Spleen (tissue), 11 donors: ENCODE measurements around the gene UBASH3B. TPM values are rescaled to one million over a fixed set of nuclear protein-coding genes. Genes with fewer than 3 reads are reported as not detected.

ENCODE experiments used
- DNase-seq: peaks from one replicate; pipeline ENCODE4 v3.0.0-alpha.2; 2020
- H3K27ac ChIP-seq, 8 donors: fragments of 200-600 bp; sonication (generic) in 7 of 8; 1 replicate in 4 of 8; 2 replicates in 4 of 8; pipeline versions ENCODE4 v1.5.0 to v1.8.0; 2016 to 2021; ENCODE audit warnings: inconsistent platforms in 4 of 8, mild to moderate bottlenecking in 4 of 8, moderate library complexity in 1 of 8
- H3K27me3 ChIP-seq, 7 donors: fragments of 200-600 bp; sonication (generic) in 6 of 7; replicated peaks in 1 of 7; 1 replicate in 4 of 7; 2 replicates in 3 of 7; pipeline versions ENCODE4 v1.5.0 to v1.8.0; 2016 to 2021; ENCODE audit warnings: inconsistent platforms in 3 of 7, mild to moderate bottlenecking in 1 of 7
- H3K36me3 ChIP-seq, 6 donors: fragments of 200-600 bp; sonication (generic) in 5 of 6; 1 replicate in 4 of 6; 2 replicates in 2 of 6; pipeline versions ENCODE4 v1.5.0 to v1.8.0; 2016 to 2021; ENCODE audit warnings: inconsistent platforms in 2 of 6
- H3K4me1 ChIP-seq, 6 donors: fragments of 200-600 bp; sonication (generic) in 5 of 6; 1 replicate in 3 of 6; 2 replicates in 3 of 6; pipeline versions ENCODE4 v1.5.0 to v1.8.0; 2016 to 2021; ENCODE audit warnings: inconsistent platforms in 3 of 6
- H3K4me3 ChIP-seq, 8 donors: fragments of 200-600 bp; sonication (generic) in 7 of 8; 1 replicate in 4 of 8; 2 replicates in 4 of 8; pipeline versions ENCODE4 v1.5.0 to v1.8.0; 2016 to 2021; ENCODE audit warnings: inconsistent platforms in 4 of 8, mild to moderate bottlenecking in 4 of 8, moderate library complexity in 2 of 8
- H3K9me3 ChIP-seq, 8 donors: fragments of 200-600 bp; sonication (generic) in 7 of 8; 1 replicate in 4 of 8; 2 replicates in 4 of 8; pipeline versions ENCODE4 v1.5.0 to v1.8.0; 2016 to 2021; ENCODE audit warnings: inconsistent platforms in 4 of 8
- CTCF ChIP-seq, 11 experiments: fragments of 200-600 bp in 7 of 11; fragments of 450-650 bp in 4 of 11; sonication (generic) in 4 of 11; IDR thresholded peaks in 8 of 11; conservative IDR thresholded peaks in 3 of 11; 1 replicate in 7 of 11; 2 replicates in 4 of 11; pipeline versions ENCODE4 v1.4.0 to v1.8.0; 2016 to 2021; ENCODE audit warnings: antibody characterized with exemption in 11 of 11, inconsistent platforms in 4 of 11, mild to moderate bottlenecking in 1 of 11
- POLR2A ChIP-seq, 3 donors: fragments of 450-650 bp; IDR thresholded peaks; one replicate each; pipeline ENCODE4 v1.5.1; 2017; ENCODE audit warnings: antibody characterized with exemption in 3 of 3, mild to moderate bottlenecking in 1 of 3
- POLR2AphosphoS5 ChIP-seq, 3 donors: sonication (generic); formaldehyde crosslinking; IDR thresholded peaks; one replicate each; pipeline ENCODE4 v1.5.1; 2017; ENCODE audit warnings: antibody characterized with exemption in 3 of 3
- WGBS, 5 donors: extraction: QIAGEN DNeasy Blood & Tissue Kit in 3 of 5; methylation state at CpG; one replicate each; pipeline versions ENCODE4 v1.1.5 to v1.1.7; 2013 to 2018; 5-methylcytosine and 5-hydroxymethylcytosine counted together
- intact Hi-C: fragments of 100-400 bp; cut with DNase I; formaldehyde crosslinking; loops from one replicate; pipeline ENCODE4 v1.15.0; 2023; ENCODE audit warnings: low total_unique reads
- polyA plus RNA-seq, 3 donors: library from polyadenylated mRNA; stranded (reverse); fragments of 200-250 nt; gene quantifications; one replicate each; pipeline ENCODE4 v1.2.1, GENCODE V29; 2013
- total RNA-seq, 7 donors: library from RNA; depleted of rRNA in 3 of 7; stranded (reverse); fragments of >200 nt in 3 of 7; fragmentation: NEBNext Ultra II Directional in 4 of 7; extraction: Animal tissue kit (Norgen Biotek cat#: 25700) in 4 of 7; gene quantifications; one replicate each; pipeline versions ENCODE4 v1.1.0 to v1.2.1, GENCODE V29; 2016 to 2021
- donor health status: healthy with polysubstance abuse.
- donor health status: DM: no; HTN: no; CAD: no; lungs with moderate emphysema.
- donor health status: DM: no; HTN: no; CAD: no.
- donor health status: Bipolar disorder and iron deficiency.
- donor health status: healthy.
- donor health status: DM: no; HTN: no; CAD: no.
- donor health status: DM: yes; HTN: yes; CAD: no.

UBASH3B gene
- total and polyA plus RNA-seq, 10 donors, result 4.4 to 190 (median 77.9) TPM

GRCh38 chr11:122711362-122711761, 55.8 kb downstream of the UBASH3B start:
- Histone ChIP-seq H3K4me3 (no peak overlapping the region), H3K36me3 (no peaks in the 10 kb centered on the region), H3K4me1 (peaks cover 39 to 99% (median 71%) of the 10 kb centered on the region in 6 donors), H3K27ac (peak overlapping the region in 6 of 8 donors; percentile 32 to 70 (median 60)), H3K27me3 (no peaks in the 10 kb centered on the region), H3K9me3 (no peaks in the 10 kb centered on the region)
- no peak for DNase-seq
- intact Hi-C loops, result no loop called here
- 70 to 85% (median 73%) methylated on average over 9 of the region's 9 CpGs for WGBS, 5 donors
- TF ChIP-seq POLR2A (IDR thresholded peaks at IDR 0.05), result no peak
- peak in 2 of 3 donors; percentile 52 to 70 for TF ChIP-seq POLR2AphosphoS5 (IDR thresholded peaks at IDR 0.05)

- intact Hi-C loops, result no loop called here
- Histone ChIP-seq H3K36me3 (no peaks in the 10 kb centered on the region), H3K27ac (peak overlapping the region in 6 of 8 donors; percentile 32 to 70 (median 60)), H3K27me3 (no peaks in the 10 kb centered on the region), H3K9me3 (no peaks in the 10 kb centered on the region), H3K4me3 (no peak overlapping the region), H3K4me1 (peaks cover 45 to 99% (median 77%) of the 10 kb centered on the region in 6 donors)
- WGBS, 5 donors, result 16 to 38% (median 24%) methylated on average over 5 of the region's 5 CpGs
- DNase-seq, result no peak
- TF ChIP-seq POLR2AphosphoS5 (IDR thresholded peaks at IDR 0.05), result no peak
- no peak for TF ChIP-seq CTCF (IDR thresholded peaks at IDR 0.05 in 8 of 11, conservative IDR thresholded peaks at IDR 0.05 in 3 of 11)
- TF ChIP-seq POLR2A (IDR thresholded peaks at IDR 0.05), result no peak
These were observed 56.4 kb downstream of the UBASH3B start for GRCh38 chr11:122711831-122712381.

GRCh38 chr11:122714004-122714403, 58.5 kb downstream of the UBASH3B start:
- Histone ChIP-seq H3K9me3 (no peaks in the 10 kb centered on the region), H3K27me3 (no peaks in the 10 kb centered on the region), H3K4me3 (peak overlapping the region in 1 of 8 donors; percentile 36), H3K4me1 (peaks cover 55 to 99% (median 93%) of the 10 kb centered on the region in 6 donors), H3K27ac (peak overlapping the region; percentile 53 to 89 (median 86)), H3K36me3 (no peaks in the 10 kb centered on the region)
- TF ChIP-seq POLR2AphosphoS5 (IDR thresholded peaks at IDR 0.05) (no peak), POLR2A (IDR thresholded peaks at IDR 0.05) (no peak), CTCF (IDR thresholded peaks at IDR 0.05 in 8 of 11, conservative IDR thresholded peaks at IDR 0.05 in 3 of 11) (no peak)
- 54 to 81% (median 63%) methylated on average over 5 of the region's 5 CpGs for WGBS, 5 donors
- DNase-seq, result no peak
- intact Hi-C loops, result no loop called here

DNA sequence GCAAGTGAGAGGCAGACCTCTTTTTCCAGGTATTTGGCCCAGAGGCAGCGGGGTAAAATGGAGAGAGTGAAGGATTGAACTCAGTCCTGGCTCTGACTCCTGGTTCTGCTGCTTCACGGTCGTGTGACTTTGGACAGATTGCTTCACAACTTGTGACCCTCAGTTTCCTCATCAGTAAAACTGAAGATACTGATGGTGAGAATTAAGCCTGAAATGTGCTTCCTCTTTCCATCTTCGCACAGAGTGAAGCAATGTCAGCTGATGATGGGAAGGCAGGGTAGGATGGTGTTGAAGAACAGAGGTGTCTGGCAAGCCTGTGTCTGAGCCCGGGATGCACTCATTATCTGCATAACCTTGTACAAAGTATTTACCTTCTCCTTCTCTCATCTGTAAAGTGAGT, 59.0 kb downstream of the UBASH3B start:
- no peak for DNase-seq
- H3K9me3 ChIP-seq, result no peaks in the 10 kb centered on the region
- H3K27ac ChIP-seq, result peak overlapping the region; percentile 53 to 89 (median 86)
- 36 to 60% (median 54%) methylated on average over 5 of the region's 5 CpGs for WGBS, 5 donors
- H3K4me1 ChIP-seq, result peaks cover 55 to 99% (median 93%) of the 10 kb centered on the region in 6 donors
- no peaks in the 10 kb centered on the region for H3K27me3 ChIP-seq
- intact Hi-C loops, result no loop called here
- no peaks in the 10 kb centered on the region for H3K36me3 ChIP-seq
- H3K4me3 ChIP-seq, result peak overlapping the region in 1 of 8 donors; percentile 36
- TF ChIP-seq CTCF (IDR thresholded peaks at IDR 0.05 in 8 of 11, conservative IDR thresholded peaks at IDR 0.05 in 3 of 11) (no peak), POLR2AphosphoS5 (IDR thresholded peaks at IDR 0.05) (peak in 1 of 3 donors; percentile 75)
